GM19463 (cell line): Measurements from ENCODE around the gene MEPE.

Source experiments
- ATAC-seq: cut with Tn5 transposase; IDR thresholded peaks from one replicate; pipeline ENCODE4 v1.9.1; 2021; ENCODE audit warnings: mild to moderate bottlenecking, moderate library complexity; ENCODE audit not compliant: unreplicated experiment

The MEPE gene

GRCh38 chr4:87832669-87833068 lies at the start of gene MEPE:
TSS of gene MEPE (plus strand) at chr4:87832969. CDS start at chr4:87834715, 1,746 bp downstream.
- no peak for ATAC-seq

GRCh38 chr4:87783781-87784180 lies 49.0 kb upstream of the MEPE start:
- no peak for ATAC-seq

GRCh38 chr4:87785731-87786509 lies 46.8 kb upstream of the MEPE start:
- ATAC-seq = no peak

- ATAC-seq = no peak
Observed at GRCh38 chr4:87799301-87800113, 33.3 kb upstream of the MEPE start, which contains the start of gene IBSP. TSS of gene IBSP (plus strand) at chr4:87799554. CDS start at chr4:87802362, 2,808 bp downstream.

- ATAC-seq = no peak
Observed at GRCh38 chr4:87802858-87803257, 29.9 kb upstream of the MEPE start.

GRCh38 chr4:87803421-87803820 lies 29.3 kb upstream of the MEPE start:
- ATAC-seq = no peak

GRCh38 chr4:87804871-87805270 lies 27.9 kb upstream of the MEPE start:
- ATAC-seq = no peak

- no peak for ATAC-seq
Observed at GRCh38 chr4:87805971-87806370, 26.8 kb upstream of the MEPE start.

GRCh38 chr4:87806520-87806919 lies 26.2 kb upstream of the MEPE start:
- ATAC-seq = no peak

- ATAC-seq = no peak
Observed at GRCh38 chr4:87807402-87807801, 25.4 kb upstream of the MEPE start.

- no peak for ATAC-seq
Observed at GRCh38 chr4:87811977-87812376, 20.8 kb upstream of the MEPE start.

GRCh38 chr4:87819281-87819919 lies 13.4 kb upstream of the MEPE start:
- no peak for ATAC-seq

- no peak for ATAC-seq
Observed at GRCh38 chr4:87823200-87823599, 9.6 kb upstream of the MEPE start.

GRCh38 chr4:87823724-87824123 lies 9.0 kb upstream of the MEPE start:
- ATAC-seq = no peak

GRCh38 chr4:87824352-87824751 lies 8.4 kb upstream of the MEPE start:
- no peak for ATAC-seq

- no peak for ATAC-seq
Observed at GRCh38 chr4:87834401-87834800, 1.6 kb downstream of the MEPE start.

- no peak for ATAC-seq
Observed at GRCh38 chr4:87835197-87835596, 2.4 kb downstream of the MEPE start.

GRCh38 chr4:87835743-87836142 lies 3.0 kb downstream of the MEPE start:
- ATAC-seq = no peak

- ATAC-seq = no peak
Observed at GRCh38 chr4:87838205-87838604, 5.4 kb downstream of the MEPE start.

- ATAC-seq = no peak
Observed at GRCh38 chr4:87838890-87839591, 6.3 kb downstream of the MEPE start.

GRCh38 chr4:87839592-87839946 lies 6.8 kb downstream of the MEPE start:
- no peak for ATAC-seq
